Measurements from ENCODE around the gene TRPM6.
"Not testable (repeated sequence)": the region's sequence is repeated elsewhere in the genome, so short reads cannot be mapped to it uniquely, and the experiment has no call there.

The TRPM6 gene

GRCh38 chr9:74887041-74887980 lies at the start of gene TRPM6:
TRPM6 (minus strand) TSS chr9:74887921; CDS start chr9:74887856, 65 bp downstream.
- DNase-seq = no peak

- no peak for DNase-seq
These were observed 47.3 kb upstream of the TRPM6 start for GRCh38 chr9:74935008-74935407.

DNA sequence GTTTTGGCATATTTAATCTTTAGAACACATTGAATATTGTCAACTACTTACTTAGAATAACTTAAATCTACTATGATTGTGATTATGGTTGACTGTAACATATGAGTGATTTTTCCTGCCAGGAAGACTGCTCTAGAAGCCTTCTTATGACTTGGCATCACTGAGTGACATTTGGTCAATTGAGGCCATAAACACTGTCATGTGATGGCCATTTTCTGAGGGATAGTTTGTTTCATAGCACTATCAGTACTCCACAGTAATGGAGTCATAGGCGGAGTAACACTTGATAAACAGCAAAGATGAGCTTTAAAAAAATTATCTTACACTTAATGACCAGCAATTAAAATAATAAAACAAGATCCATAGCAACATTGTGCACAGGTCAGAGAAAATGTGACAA lies 34.0 kb upstream of the TRPM6 start:
- no peak for DNase-seq

- DNase-seq = no peak
These were observed 33.4 kb upstream of the TRPM6 start for GRCh38 chr9:74920944-74921626.

- no peak for DNase-seq
These were observed 22.3 kb upstream of the TRPM6 start for GRCh38 chr9:74910036-74910435.

- DNase-seq = no peak
These were observed 20.9 kb upstream of the TRPM6 start for GRCh38 chr9:74908665-74909064.

GRCh38 chr9:74907085-74907484 lies 19.4 kb upstream of the TRPM6 start:
- no peak for DNase-seq

- DNase-seq = no peak
These were observed 13.3 kb upstream of the TRPM6 start for GRCh38 chr9:74901001-74901400.

- not testable (repeated sequence) for DNase-seq
These were observed 728 bp upstream of the TRPM6 start for GRCh38 chr9:74888449-74888848.

GRCh38 chr9:74887981-74888370 lies 255 bp upstream of the TRPM6 start:
- no peak for DNase-seq

- no peak for DNase-seq
These were observed 11.3 kb downstream of the TRPM6 start for GRCh38 chr9:74876382-74876949.

DNA sequence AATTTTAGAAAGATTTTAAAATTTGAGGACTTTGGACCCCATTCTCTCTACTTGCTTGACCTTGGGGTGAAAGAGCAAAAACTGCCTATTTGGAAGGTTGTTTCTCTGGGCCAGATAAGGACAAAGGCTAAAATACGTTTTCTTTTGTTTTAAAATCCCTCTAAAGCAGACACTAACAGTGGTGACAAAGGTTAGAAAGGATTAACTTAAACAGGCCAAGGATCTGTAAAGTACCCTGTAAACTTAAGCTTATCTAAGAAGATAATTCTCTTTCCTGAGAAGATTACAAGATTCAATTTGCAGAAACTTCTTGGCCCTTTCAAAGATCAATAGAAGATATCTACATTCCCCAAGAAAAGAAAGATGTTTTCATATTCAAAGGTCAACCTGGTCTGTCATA lies 12.1 kb downstream of the TRPM6 start:
- no peak for DNase-seq

DNA sequence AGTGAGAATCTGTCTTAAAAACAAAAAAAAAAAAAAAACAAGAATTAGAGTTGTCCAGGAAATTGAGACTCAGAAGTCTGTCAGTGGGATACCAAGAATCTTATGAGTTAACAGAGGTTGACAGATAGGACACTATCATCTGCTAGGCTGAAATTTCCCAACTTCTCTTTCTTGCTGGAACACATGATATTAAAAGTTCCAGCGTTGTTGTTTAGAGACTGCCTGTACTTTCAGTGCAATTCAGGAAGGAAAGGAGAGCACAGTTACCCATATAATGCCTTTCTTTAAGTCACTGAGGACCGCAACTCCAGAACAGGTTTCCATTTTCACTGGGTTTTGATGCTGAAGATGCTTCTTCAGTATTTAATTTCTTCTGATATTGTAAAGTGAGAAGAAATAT lies 13.5 kb downstream of the TRPM6 start:
- DNase-seq = no peak

DNA sequence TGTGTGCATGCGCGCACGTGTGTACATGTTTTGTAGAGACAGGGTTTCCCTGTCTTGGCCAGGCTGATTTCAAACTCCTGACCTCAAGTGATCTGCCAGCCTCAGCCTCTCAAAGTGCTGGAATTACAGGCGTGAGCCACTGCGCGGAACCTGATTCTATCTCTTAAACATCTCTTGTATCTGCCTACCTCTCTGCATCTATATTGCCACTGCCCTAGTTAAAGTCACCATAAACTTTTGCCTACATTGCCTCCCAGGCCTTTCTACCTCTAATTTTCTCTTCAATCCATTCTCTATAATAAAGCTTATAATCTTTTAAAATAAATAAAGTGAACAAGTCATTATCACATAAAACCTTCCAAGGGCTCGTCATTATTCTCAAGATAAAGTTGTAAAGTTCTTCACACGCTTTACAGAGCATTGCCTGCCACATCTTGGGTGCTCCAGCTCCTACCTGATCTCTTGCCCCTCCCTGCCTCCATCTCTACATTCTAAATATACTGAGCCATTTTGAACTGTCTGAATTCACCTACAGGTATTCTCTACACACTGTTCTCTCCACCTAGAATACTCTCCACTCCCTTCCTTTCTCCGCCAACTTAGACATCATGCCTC lies 15.0 kb downstream of the TRPM6 start:
- DNase-seq = no peak

GRCh38 chr9:74867483-74867882 lies 20.2 kb downstream of the TRPM6 start:
- DNase-seq = no peak

- no peak for DNase-seq
These were observed 22.5 kb downstream of the TRPM6 start for GRCh38 chr9:74865177-74865576.

DNA sequence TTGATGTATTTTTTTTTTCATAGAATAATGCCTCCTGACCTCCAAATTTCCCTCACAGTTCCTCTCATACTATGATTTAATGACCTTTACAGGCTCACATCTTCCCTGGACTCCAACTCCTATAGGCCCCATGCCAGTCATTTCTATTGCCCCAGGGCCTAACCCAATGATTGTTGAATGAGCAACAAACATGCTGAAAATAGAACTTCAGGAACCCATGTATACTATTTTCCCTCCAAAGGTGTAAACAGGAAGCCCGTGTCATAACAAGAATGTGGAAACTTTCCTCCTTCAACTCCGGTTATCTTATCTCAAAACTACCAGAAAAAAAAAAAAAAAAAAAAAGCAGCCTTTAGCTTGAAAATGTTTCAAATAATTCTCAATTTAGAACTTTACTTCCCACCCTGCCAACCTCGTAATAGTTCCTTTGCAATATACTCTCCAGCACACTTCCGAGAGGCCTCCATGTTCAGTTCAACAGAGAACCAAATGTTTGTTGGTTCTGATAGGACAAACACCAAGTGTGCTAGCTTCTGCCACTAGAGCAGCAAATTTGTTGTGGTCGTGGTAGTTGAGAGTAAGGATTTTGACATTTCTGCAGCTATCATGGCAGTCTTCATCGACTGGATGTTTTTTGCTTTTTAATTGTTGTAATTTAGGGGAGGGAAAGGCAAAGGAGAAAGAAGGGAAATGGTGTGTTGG lies 25.8 kb downstream of the TRPM6 start:
- no peak for DNase-seq

GRCh38 chr9:74861071-74861470 lies 26.6 kb downstream of the TRPM6 start:
- no peak for DNase-seq

DNA sequence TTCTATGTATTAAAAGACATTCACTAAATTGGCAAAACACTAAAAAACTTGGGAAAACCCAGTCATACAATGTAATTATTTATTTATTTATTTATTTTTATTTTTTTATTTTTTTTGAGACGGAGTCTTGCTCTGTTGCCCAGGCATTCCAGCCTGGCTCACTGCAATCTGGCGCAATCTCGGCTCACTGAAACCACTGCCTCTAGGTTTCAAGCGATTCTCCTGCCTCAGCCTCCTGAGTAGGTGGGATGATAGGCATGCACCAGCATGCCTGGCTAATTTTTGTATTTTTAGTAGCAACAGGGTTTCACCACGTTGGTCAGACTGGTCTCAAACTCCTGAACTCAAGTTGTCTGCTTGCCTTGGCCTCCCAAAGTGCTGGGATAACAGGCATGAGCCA lies 27.5 kb downstream of the TRPM6 start:
- DNase-seq = not testable (repeated sequence)

GRCh38 chr9:74859786-74860185 lies 27.9 kb downstream of the TRPM6 start:
- no peak for DNase-seq

DNA sequence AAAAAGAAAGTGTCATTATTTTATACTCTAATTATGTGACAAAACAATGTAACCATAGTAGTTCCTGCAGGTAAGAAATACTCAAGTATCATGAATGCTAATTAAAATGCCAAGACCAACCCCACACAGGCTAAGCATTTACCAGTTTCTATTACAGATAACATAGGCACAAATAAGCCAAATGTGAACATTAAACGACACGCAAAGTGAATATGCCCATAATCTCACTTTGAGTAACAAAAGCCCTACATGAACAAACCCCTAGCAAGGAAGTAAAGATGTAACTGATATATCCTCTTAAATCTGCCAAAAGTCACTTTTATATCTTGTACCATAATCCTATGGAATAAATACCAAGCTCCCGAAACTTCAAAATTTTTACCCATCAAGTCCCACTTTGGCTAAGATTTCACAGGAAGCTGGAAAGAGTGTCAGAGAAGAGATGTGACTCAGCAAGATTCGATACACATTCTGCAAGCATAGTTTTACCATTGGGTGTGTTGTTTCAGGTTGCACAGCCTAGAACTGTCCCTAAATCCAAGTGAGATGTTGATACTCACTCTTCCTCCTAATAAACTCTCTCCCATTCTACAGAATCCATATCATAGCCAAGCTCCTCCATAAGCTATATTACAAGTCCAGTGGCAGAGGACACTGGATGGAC lies 28.8 kb downstream of the TRPM6 start:
- no peak for DNase-seq

GRCh38 chr9:74856989-74857388 lies 30.7 kb downstream of the TRPM6 start:
- DNase-seq = no peak

All from NCI-H1417 treated with DMSO at 0.1 percent for 48 hours (cell line).